Measurements from ENCODE around the gene MYPOP.

DNA sequence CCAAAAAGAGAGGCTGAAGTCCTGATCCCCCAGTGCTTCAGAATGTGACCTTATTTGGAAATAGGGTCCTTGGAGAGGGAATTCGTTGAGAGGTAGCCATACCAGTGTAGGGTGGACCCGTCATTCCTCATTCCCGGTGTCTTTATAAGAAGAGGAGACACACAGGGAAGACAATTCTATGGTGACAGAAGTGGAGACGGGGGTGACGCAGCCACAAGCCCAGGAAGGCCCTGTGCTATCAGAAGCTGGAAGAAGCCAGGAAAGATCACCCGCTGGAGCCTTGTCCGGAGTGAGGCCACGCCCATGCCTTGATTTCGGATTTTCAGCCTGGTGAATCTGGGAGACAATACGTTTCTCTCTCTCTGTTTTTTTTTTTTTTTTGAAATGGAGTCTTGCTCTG, 2.6 kb upstream of the MYPOP start:
- TF ChIP-seq, protein P1, sequence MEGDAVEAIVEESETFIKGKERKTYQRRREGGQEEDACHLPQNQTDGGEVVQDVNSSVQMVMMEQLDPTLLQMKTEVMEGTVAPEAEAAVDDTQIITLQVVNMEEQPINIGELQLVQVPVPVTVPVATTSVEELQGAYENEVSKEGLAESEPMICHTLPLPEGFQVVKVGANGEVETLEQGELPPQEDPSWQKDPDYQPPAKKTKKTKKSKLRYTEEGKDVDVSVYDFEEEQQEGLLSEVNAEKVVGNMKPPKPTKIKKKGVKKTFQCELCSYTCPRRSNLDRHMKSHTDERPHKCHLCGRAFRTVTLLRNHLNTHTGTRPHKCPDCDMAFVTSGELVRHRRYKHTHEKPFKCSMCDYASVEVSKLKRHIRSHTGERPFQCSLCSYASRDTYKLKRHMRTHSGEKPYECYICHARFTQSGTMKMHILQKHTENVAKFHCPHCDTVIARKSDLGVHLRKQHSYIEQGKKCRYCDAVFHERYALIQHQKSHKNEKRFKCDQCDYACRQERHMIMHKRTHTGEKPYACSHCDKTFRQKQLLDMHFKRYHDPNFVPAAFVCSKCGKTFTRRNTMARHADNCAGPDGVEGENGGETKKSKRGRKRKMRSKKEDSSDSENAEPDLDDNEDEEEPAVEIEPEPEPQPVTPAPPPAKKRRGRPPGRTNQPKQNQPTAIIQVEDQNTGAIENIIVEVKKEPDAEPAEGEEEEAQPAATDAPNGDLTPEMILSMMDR (IDR thresholded peaks at IDR 0.05; ENCODE audit: low read depth, low read length, missing input control), result no peak
- TF ChIP-seq, protein P2, sequence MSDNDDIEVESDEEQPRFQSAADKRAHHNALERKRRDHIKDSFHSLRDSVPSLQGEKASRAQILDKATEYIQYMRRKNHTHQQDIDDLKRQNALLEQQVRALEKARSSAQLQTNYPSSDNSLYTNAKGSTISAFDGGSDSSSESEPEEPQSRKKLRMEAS (IDR thresholded peaks at IDR 0.05), result no peak
- no peak for TF ChIP-seq YY1 (IDR thresholded peaks at IDR 0.05)
- TF ChIP-seq RAD21 (IDR thresholded peaks at IDR 0.05), result no peak
- TF ChIP-seq, protein P3, sequence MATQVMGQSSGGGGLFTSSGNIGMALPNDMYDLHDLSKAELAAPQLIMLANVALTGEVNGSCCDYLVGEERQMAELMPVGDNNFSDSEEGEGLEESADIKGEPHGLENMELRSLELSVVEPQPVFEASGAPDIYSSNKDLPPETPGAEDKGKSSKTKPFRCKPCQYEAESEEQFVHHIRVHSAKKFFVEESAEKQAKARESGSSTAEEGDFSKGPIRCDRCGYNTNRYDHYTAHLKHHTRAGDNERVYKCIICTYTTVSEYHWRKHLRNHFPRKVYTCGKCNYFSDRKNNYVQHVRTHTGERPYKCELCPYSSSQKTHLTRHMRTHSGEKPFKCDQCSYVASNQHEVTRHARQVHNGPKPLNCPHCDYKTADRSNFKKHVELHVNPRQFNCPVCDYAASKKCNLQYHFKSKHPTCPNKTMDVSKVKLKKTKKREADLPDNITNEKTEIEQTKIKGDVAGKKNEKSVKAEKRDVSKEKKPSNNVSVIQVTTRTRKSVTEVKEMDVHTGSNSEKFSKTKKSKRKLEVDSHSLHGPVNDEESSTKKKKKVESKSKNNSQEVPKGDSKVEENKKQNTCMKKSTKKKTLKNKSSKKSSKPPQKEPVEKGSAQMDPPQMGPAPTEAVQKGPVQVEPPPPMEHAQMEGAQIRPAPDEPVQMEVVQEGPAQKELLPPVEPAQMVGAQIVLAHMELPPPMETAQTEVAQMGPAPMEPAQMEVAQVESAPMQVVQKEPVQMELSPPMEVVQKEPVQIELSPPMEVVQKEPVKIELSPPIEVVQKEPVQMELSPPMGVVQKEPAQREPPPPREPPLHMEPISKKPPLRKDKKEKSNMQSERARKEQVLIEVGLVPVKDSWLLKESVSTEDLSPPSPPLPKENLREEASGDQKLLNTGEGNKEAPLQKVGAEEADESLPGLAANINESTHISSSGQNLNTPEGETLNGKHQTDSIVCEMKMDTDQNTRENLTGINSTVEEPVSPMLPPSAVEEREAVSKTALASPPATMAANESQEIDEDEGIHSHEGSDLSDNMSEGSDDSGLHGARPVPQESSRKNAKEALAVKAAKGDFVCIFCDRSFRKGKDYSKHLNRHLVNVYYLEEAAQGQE (IDR thresholded peaks at IDR 0.05), result no peak
- TF ChIP-seq, protein P4, sequence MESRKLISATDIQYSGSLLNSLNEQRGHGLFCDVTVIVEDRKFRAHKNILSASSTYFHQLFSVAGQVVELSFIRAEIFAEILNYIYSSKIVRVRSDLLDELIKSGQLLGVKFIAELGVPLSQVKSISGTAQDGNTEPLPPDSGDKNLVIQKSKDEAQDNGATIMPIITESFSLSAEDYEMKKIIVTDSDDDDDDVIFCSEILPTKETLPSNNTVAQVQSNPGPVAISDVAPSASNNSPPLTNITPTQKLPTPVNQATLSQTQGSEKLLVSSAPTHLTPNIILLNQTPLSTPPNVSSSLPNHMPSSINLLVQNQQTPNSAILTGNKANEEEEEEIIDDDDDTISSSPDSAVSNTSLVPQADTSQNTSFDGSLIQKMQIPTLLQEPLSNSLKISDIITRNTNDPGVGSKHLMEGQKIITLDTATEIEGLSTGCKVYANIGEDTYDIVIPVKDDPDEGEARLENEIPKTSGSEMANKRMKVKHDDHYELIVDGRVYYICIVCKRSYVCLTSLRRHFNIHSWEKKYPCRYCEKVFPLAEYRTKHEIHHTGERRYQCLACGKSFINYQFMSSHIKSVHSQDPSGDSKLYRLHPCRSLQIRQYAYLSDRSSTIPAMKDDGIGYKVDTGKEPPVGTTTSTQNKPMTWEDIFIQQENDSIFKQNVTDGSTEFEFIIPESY (IDR thresholded peaks at IDR 0.05), result no peak
- TF ChIP-seq HNF4A (conservative IDR thresholded peaks at IDR 0.05), result no peak
- TF ChIP-seq EGR1 (IDR thresholded peaks at IDR 0.05; ENCODE audit: low read depth in 2 of 2), result no peak
